ENCODE data around the gene CAMK1D.

DNA sequence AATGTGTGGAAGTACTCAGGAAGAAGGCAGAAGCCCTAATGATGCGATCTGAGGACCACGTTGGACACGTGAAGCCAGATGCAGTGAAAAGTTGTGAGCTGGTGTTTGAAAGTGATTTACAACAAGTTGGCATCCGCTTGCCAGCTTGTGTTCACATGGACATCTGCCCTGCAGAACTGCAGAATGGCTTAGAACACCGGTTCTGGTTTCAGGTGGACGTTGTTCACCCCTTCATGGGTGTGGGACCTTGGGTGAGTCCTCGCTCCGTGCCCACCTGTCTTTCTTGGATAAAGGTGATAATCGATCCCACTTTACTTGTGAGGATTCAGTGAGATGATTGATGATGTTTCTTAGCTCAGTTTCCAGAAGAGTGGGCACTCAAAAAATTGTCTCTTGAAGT, 53.8 kb downstream of the CAMK1D start:
- TF ChIP-seq POLR2AphosphoS5 (IDR thresholded peaks at IDR 0.05; ENCODE audit: low read depth, low read length) (no peak), RXRA (IDR thresholded peaks at IDR 0.05; ENCODE audit: borderline replicate concordance, low read depth) (no peak), EZH2phosphoT487 (IDR thresholded peaks at IDR 0.05; ENCODE audit: borderline replicate concordance, low read depth) (no peak), FOSL2 (IDR thresholded peaks at IDR 0.05; ENCODE audit: borderline replicate concordance, low read depth) (no peak), GATA2 (CRISPR knock-in tag; IDR thresholded peaks at IDR 0.05) (no peak), TAF1 (IDR thresholded peaks at IDR 0.05; ENCODE audit: borderline replicate concordance, low read depth, low read length) (no peak)
- TF ChIP-seq, protein P1, sequence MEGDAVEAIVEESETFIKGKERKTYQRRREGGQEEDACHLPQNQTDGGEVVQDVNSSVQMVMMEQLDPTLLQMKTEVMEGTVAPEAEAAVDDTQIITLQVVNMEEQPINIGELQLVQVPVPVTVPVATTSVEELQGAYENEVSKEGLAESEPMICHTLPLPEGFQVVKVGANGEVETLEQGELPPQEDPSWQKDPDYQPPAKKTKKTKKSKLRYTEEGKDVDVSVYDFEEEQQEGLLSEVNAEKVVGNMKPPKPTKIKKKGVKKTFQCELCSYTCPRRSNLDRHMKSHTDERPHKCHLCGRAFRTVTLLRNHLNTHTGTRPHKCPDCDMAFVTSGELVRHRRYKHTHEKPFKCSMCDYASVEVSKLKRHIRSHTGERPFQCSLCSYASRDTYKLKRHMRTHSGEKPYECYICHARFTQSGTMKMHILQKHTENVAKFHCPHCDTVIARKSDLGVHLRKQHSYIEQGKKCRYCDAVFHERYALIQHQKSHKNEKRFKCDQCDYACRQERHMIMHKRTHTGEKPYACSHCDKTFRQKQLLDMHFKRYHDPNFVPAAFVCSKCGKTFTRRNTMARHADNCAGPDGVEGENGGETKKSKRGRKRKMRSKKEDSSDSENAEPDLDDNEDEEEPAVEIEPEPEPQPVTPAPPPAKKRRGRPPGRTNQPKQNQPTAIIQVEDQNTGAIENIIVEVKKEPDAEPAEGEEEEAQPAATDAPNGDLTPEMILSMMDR (IDR thresholded peaks at IDR 0.05) = no peak
- TF ChIP-seq, protein P2, sequence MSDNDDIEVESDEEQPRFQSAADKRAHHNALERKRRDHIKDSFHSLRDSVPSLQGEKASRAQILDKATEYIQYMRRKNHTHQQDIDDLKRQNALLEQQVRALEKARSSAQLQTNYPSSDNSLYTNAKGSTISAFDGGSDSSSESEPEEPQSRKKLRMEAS (IDR thresholded peaks at IDR 0.05; ENCODE audit: low read depth) = no peak
- TF ChIP-seq, protein P3, sequence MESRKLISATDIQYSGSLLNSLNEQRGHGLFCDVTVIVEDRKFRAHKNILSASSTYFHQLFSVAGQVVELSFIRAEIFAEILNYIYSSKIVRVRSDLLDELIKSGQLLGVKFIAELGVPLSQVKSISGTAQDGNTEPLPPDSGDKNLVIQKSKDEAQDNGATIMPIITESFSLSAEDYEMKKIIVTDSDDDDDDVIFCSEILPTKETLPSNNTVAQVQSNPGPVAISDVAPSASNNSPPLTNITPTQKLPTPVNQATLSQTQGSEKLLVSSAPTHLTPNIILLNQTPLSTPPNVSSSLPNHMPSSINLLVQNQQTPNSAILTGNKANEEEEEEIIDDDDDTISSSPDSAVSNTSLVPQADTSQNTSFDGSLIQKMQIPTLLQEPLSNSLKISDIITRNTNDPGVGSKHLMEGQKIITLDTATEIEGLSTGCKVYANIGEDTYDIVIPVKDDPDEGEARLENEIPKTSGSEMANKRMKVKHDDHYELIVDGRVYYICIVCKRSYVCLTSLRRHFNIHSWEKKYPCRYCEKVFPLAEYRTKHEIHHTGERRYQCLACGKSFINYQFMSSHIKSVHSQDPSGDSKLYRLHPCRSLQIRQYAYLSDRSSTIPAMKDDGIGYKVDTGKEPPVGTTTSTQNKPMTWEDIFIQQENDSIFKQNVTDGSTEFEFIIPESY (IDR thresholded peaks at IDR 0.05; ENCODE audit: borderline replicate concordance, low read depth) = no peak

Measured in SK-N-SH (cell line).